D721Med (cell line): Measurements from ENCODE around the gene OR52A1.

Source experiments
- DNase-seq: peaks from one replicate; pipeline ENCODE4 v3.0.0; 2011; ENCODE audit warnings: low spot score; ENCODE audit not compliant: insufficient read length
- FAIRE-seq: peaks from 2 replicates; lab custom pipeline; 2011; peaks lifted over from hg19 to GRCh38; lab: Jason Lieb, UNC
- CTCF ChIP-seq: IDR thresholded peaks from 2 replicates; pipeline ENCODE4 v1.5.1; 2012; ENCODE audit warnings: mild to moderate bottlenecking, control low read depth; ENCODE audit not compliant: insufficient read depth; ENCODE audit errors: missing control alignments

Gene OR52A1

DNA sequence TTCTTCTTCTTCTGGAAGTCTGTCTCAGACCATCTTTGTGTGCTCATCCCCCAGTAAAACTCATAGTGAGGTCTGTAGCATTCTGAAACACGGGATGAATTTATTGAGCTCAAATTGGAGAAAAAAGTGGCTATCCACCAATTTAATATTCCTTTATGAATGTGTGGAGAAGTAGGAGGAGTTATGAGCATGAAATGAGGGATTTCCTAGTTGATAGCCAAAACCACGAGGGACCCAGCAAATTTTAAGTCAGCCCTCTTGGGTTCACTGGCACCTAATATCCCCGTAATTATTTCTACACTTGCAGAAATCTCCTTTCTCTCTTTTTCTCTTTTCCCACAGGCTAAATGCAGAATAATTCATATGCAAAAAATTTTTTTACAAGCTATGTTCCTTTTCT is at the start of gene OR52A1:
Gene OR52A1, minus strand, starts transcription at position 101 of the 400 bp plus-strand sequence. CDS start 2,388 bp downstream, outside the sequence.
- no peak for DNase-seq
- FAIRE-seq: no peak

GRCh38 chr11:5203366-5203765 is 48.8 kb upstream of the OR52A1 start:
- no peak for FAIRE-seq
- no peak for TF ChIP-seq CTCF
- DNase-seq: no peak

More for the DNA sequence above, at the start of gene OR52A1:
- no peak for TF ChIP-seq CTCF

DNA sequence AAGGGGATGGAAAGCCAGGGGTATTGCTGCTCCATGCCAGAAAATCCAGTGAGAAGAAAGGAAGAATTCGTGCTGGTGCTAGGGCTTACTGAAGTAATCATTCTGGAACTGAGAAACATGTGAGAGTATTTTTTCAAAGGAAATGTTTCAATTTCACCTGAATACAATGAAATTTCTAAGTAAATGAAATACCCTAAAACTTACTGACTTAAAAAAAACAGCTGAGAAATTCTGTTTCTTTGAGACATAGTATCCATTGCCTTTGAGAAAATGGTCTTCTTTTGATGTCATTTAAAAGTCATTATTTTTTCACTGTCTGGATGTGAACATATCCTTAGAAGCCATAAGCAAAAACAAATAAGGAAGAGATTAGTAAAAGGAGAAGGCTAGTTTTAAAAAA is 46.0 kb upstream of the OR52A1 start, which contains the start of gene OR51V1:
Gene OR51V1, minus strand, starts transcription at position 101 of the 400 bp plus-strand sequence. Its CDS starts 0 bp downstream, at position 101.
- no peak for FAIRE-seq

GRCh38 chr11:5198285-5198684 is 43.7 kb upstream of the OR52A1 start:
- no peak for TF ChIP-seq CTCF
- FAIRE-seq (no peak), DNase-seq (no peak)

More for the DNA sequence above, 46.0 kb upstream of the OR52A1 start, which contains the start of gene OR51V1:
- no peak for TF ChIP-seq CTCF
- DNase-seq: no peak

- DNase-seq: no peak
- FAIRE-seq: no peak
Measured at GRCh38 chr11:5197536-5197935, 43.0 kb upstream of the OR52A1 start.

DNA sequence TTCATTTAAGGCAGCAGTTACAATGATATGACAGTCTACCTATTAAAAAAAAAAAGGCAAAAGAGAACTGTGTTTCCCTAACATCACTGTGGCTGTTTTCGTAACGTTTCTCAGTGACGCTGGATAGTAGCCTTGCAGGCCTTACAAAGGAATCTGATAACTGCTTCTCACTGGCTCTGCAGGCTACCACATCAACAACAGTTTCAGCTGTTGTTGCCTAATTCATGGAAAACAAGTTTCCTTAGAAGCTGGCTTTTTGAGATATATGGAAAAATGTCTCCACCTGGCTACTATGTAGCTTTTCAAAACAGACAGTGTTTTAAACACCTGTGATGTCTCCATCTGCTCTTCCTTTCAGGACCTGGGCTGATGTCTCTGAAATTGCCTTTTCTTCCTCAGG is 42.2 kb upstream of the OR52A1 start:
- no peak for FAIRE-seq
- DNase-seq: no peak

More at GRCh38 chr11:5197536-5197935, 43.0 kb upstream of the OR52A1 start:
- TF ChIP-seq CTCF: no peak

More for the DNA sequence above, 42.2 kb upstream of the OR52A1 start:
- TF ChIP-seq CTCF: no peak
